Hepatocyte (in vitro differentiated cells): ENCODE data around the gene SKAP2. TPM values are rescaled to one million over a fixed set of nuclear protein-coding genes. Genes with fewer than 3 reads are reported as not detected.

Source experiments
- DNase-seq: peaks from one replicate; pipeline ENCODE4 v3.0.0-alpha.2; 2016; ENCODE audit warnings: low spot score
- H2AFZ ChIP-seq: fragments of 200-600 bp; sonication (generic); 2 replicates; pipeline ENCODE4 v1.6.0; 2016; ENCODE audit warnings: antibody characterized with exemption, mild to moderate bottlenecking
- H3K27ac ChIP-seq: fragments of 200-600 bp; sonication (generic); 2 replicates; pipeline ENCODE4 v1.5.1; 2016; ENCODE audit warnings: mild to moderate bottlenecking
- H3K27me3 ChIP-seq: fragments of 200-600 bp; sonication (generic); 2 replicates; pipeline ENCODE4 v1.6.1; 2016
- H3K36me3 ChIP-seq: fragments of 200-600 bp; sonication (generic); replicated peaks from 2 replicates; pipeline ENCODE4 v1.5.1; 2016; ENCODE audit warnings: low read depth; ENCODE audit not compliant: insufficient read depth
- H3K4me1 ChIP-seq: fragments of 200-600 bp; sonication (generic); 2 replicates; pipeline ENCODE4 v1.5.1; 2016; ENCODE audit warnings: mild to moderate bottlenecking, moderate library complexity; ENCODE audit not compliant: insufficient read depth
- H3K4me2 ChIP-seq: fragments of 200-600 bp; sonication (generic); 2 replicates; pipeline ENCODE4 v1.6.0; 2016
- H3K4me3 ChIP-seq: fragments of 200-600 bp; sonication (generic); 2 replicates; pipeline ENCODE4 v1.5.1; 2016; ENCODE audit warnings: mild to moderate bottlenecking
- H3K79me2 ChIP-seq: fragments of 200-600 bp; sonication (generic); 2 replicates; pipeline ENCODE4 v1.6.0; 2017; ENCODE audit warnings: mild to moderate bottlenecking
- H3K9me2 ChIP-seq: fragments of 200-600 bp; sonication (generic); replicated peaks from 2 replicates; pipeline ENCODE4 v1.6.0; 2017; ENCODE audit warnings: mild to moderate bottlenecking; ENCODE audit not compliant: insufficient read depth
- H3K9me3 ChIP-seq: fragments of 200-600 bp; sonication (generic); 2 replicates; pipeline ENCODE4 v1.5.1; 2016; ENCODE audit warnings: low read depth, mild to moderate bottlenecking
- H4K20me1 ChIP-seq: fragments of 200-600 bp; sonication (generic); 2 replicates; pipeline ENCODE4 v1.6.0; 2016; ENCODE audit warnings: mild to moderate bottlenecking; ENCODE audit not compliant: insufficient read depth, poor library complexity, severe bottlenecking
- EZH2 ChIP-seq: fragments of 200-600 bp; sonication (generic); IDR thresholded peaks from 2 replicates; pipeline ENCODE4 v1.6.1; 2016; ENCODE audit warnings: antibody characterized with exemption, mild to moderate bottlenecking, borderline replicate concordance
- EZH2phosphoT487 ChIP-seq: fragments of 200-600 bp; sonication (generic); IDR thresholded peaks from one replicate; pipeline ENCODE4 v1.6.1; 2018; ENCODE audit warnings: antibody characterized with exemption, mild to moderate bottlenecking, low read depth, moderate library complexity; ENCODE audit not compliant: unreplicated experiment, severe bottlenecking
- WGBS: methylation state at CpG from one replicate; pipeline ENCODE4 v1.1.6; 2016; ENCODE audit warnings: low lambda C conversion rate; ENCODE audit errors: missing lambda C conversion rate; 5-methylcytosine and 5-hydroxymethylcytosine counted together
- polyA plus RNA-seq: library from polyadenylated mRNA; unstranded; fragments of >200 nt; fragmentation: Nextera tagmentation; extraction: Ambion mirVana; gene quantifications from 2 replicates; pipeline ENCODE4 v1.2.1, GENCODE V29; 2016
- total RNA-seq: library from RNA; depleted of rRNA; stranded (reverse); fragments of >200 nt; gene quantifications from 2 replicates; pipeline ENCODE4 v1.2.3, GENCODE V29; 2014
- TF ChIP-seq, protein P1 (sequence below): fragments of 200-600 bp; sonication (generic); IDR thresholded peaks from 2 replicates; pipeline ENCODE4 v1.5.1; 2016; ENCODE audit warnings: antibody characterized with exemption, mild to moderate bottlenecking; ENCODE audit not compliant: poor library complexity

The SKAP2 gene
- total and polyA plus RNA-seq, 2 experiments from 2014 or later, result 8.4 to 13.5 TPM

DNA sequence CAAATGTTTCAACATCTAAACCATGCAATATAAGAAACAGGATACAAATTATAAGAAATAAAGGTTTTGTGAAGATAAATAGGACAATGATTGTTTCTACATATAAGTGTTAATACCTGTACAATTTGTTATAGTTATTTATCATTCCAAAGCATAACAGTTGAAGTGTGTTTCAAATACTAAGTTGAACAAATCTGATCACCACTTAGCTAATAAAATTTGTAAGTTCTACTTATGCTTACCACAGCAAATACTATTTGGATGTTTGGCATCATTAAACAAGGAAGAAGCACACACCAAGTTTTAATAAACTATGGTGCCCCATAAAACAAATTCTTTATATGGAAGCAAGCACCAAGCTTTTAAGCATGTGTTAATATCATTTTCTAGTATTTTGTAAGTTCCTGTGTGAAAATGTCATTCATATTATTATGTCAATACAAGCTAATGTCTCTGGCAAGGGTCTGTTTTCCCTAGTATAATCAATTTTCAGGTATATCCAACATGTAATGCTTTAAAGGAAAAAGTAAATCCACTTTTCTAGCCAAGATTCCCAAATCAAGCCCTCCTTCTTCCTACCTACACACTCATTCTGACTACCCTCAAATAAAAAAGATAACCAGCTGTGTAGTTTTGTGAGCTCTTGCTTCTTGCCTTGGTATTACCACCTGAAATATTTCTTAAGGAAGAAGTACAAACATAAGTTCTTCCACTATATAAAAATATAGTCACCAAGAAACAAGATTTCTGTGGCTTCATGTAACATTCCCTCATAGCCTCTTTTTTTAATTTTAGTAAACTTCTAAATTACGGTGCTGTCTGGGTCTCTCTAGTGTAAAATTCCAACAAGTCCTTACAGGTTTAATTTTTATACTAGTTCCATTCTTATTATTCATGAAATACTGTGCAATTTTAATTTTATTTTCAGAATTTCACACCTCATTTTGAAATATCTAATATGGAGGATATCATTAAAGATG, 9.2 kb downstream of the SKAP2 start:
- H3K27ac ChIP-seq, result no peak overlapping the region
- DNase-seq, result no peak
- no peaks in the 10 kb centered on the region for H4K20me1 ChIP-seq
- H3K9me3 ChIP-seq, result no peaks in the 10 kb centered on the region
- no peaks in the 10 kb centered on the region for H3K9me2 ChIP-seq
- H3K4me2 ChIP-seq, result no peak overlapping the region
- H3K36me3 ChIP-seq, result no peaks in the 10 kb centered on the region
- H3K79me2 ChIP-seq, result no peaks in the 10 kb centered on the region
- H2AFZ ChIP-seq, result no peak overlapping the region
- H3K4me1 ChIP-seq, result peaks cover 3% of the 10 kb centered on the region
- 88% methylated on average over 1 of the region's 1 CpG for WGBS
- H3K4me3 ChIP-seq, result no peak overlapping the region
- TF ChIP-seq, protein P1, sequence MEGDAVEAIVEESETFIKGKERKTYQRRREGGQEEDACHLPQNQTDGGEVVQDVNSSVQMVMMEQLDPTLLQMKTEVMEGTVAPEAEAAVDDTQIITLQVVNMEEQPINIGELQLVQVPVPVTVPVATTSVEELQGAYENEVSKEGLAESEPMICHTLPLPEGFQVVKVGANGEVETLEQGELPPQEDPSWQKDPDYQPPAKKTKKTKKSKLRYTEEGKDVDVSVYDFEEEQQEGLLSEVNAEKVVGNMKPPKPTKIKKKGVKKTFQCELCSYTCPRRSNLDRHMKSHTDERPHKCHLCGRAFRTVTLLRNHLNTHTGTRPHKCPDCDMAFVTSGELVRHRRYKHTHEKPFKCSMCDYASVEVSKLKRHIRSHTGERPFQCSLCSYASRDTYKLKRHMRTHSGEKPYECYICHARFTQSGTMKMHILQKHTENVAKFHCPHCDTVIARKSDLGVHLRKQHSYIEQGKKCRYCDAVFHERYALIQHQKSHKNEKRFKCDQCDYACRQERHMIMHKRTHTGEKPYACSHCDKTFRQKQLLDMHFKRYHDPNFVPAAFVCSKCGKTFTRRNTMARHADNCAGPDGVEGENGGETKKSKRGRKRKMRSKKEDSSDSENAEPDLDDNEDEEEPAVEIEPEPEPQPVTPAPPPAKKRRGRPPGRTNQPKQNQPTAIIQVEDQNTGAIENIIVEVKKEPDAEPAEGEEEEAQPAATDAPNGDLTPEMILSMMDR, result no peak
- TF ChIP-seq EZH2 (no peak), EZH2phosphoT487 (no peak)
- peaks cover 62% of the 10 kb centered on the region for H3K27me3 ChIP-seq

DNA sequence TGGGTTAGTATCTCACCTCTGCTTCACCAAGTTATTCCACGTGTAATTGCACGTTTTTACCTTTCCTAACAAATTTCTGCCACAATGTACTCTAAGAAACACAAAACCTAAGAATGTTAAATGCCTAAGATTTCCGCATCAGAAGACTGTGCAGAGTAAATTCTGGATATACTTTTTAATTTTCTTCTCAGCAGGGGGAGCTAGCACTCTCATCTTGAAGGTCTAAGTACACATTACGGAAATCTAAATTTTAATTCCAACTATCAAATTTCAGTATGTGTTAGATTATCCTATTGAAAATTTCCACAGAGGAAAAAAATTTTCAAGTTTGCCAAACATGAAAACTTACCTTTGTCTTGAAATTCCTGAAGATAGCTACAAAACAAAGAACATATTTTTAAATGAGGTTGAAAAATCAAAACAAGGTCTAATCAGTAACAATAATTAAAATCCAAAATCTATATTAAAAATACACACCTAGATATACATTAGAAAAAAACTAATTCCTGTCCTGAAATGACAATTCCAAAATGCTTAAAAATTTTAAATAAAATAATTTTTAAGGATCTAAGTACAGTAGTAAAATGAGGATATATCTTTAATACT, 10.5 kb downstream of the SKAP2 start:
- Histone ChIP-seq H3K27ac (no peak overlapping the region), H3K4me3 (no peak overlapping the region), H3K79me2 (no peaks in the 10 kb centered on the region), H3K27me3 (peaks cover 49% of the 10 kb centered on the region), H3K9me2 (no peaks in the 10 kb centered on the region), H3K9me3 (no peaks in the 10 kb centered on the region), H4K20me1 (no peaks in the 10 kb centered on the region), H3K4me2 (no peak overlapping the region), H3K36me3 (no peaks in the 10 kb centered on the region), H2AFZ (no peak overlapping the region), H3K4me1 (peaks cover 3% of the 10 kb centered on the region)
- WGBS, result 29% methylated on average over 4 of the region's 4 CpGs
- TF ChIP-seq, protein P1, result peak; percentile 77
- TF ChIP-seq EZH2 (no peak), EZH2phosphoT487 (no peak)
- DNase-seq, result peak; percentile 71

DNA sequence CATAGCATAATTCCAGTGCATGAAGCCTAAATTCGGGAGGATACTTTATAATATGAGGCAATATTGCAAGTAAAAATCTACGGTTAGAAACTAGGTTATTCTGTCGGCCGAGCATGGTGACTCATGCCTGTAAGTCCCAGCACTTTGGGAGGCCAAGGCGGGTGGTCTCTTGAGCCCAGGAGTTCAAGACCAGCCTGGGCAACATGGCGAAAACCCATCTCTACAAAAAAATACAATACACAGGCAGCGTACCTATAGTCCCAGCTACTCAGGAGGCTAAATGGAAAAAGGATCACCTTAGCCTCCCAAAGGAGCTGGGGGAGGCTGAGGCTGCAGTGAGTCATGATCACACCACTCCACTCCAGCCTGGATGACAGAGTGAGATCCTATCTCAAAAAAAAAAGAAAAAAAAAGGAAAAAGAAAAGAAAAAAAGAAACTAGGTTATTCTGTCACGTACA, 14.2 kb downstream of the SKAP2 start:
- Histone ChIP-seq H3K36me3 (no peaks in the 10 kb centered on the region), H3K27me3 (peaks cover 13% of the 10 kb centered on the region), H3K79me2 (no peaks in the 10 kb centered on the region), H3K27ac (no peak overlapping the region), H3K9me3 (no peaks in the 10 kb centered on the region), H3K4me3 (no peak overlapping the region), H3K4me2 (no peak overlapping the region), H2AFZ (no peak overlapping the region), H4K20me1 (no peaks in the 10 kb centered on the region), H3K4me1 (no peaks in the 10 kb centered on the region), H3K9me2 (no peaks in the 10 kb centered on the region)
- 92% methylated on average over 8 of the region's 8 CpGs for WGBS
- TF ChIP-seq EZH2 (no peak), EZH2phosphoT487 (no peak)
- TF ChIP-seq, protein P1, result no peak
- DNase-seq, result no peak
